Adrenal gland (tissue), 12 donors: Measurements from ENCODE around the gene SCN2A. TPM values are rescaled to one million over a fixed set of nuclear protein-coding genes. Genes with fewer than 3 reads are reported as not detected.

Experiments used
- DNase-seq, 7 donors: peaks; one replicate each; pipeline ENCODE4 v3.0.0-alpha.2; 2019 to 2020
- H3K27ac ChIP-seq, 5 donors: fragments of 200-600 bp; sonication (generic) in 4 of 5; 1 replicate in 3 of 5; 2 replicates in 2 of 5; pipeline versions ENCODE4 v1.5.1 to v1.8.0; 2016 to 2020; ENCODE audit warnings: mild to moderate bottlenecking in 1 of 5
- H3K27me3 ChIP-seq: fragments of 200-600 bp; 2 replicates; pipeline ENCODE4 v1.8.0; 2021
- H3K36me3 ChIP-seq, 2 donors: fragments of 200-600 bp; replicated peaks in 1 of 2; 1 replicate in 1 of 2; 2 replicates in 1 of 2; pipeline versions ENCODE4 v1.5.1 to v1.8.0; 2018 to 2022
- H3K4me1 ChIP-seq, 2 donors: fragments of 200-600 bp; replicated peaks in 1 of 2; 1 replicate in 1 of 2; 2 replicates in 1 of 2; pipeline versions ENCODE4 v1.5.1 to v1.8.0; 2018 to 2021
- H3K4me3 ChIP-seq, 4 donors: fragments of 200-600 bp; sonication (generic) in 3 of 4; one replicate each; pipeline ENCODE4 v1.5.1; 2016 to 2018
- H3K9me3 ChIP-seq, 3 donors: fragments of 200-600 bp; sonication (generic) in 1 of 3; replicated peaks in 1 of 3; 1 replicate in 2 of 3; 2 replicates in 1 of 3; pipeline versions ENCODE4 v1.5.1 to v1.8.0; 2016 to 2021
- POLR2A ChIP-seq, 2 donors: fragments of 450-650 bp; IDR thresholded peaks; one replicate each; pipeline ENCODE4 v1.6.1; 2017; ENCODE audit warnings: antibody characterized with exemption in 2 of 2, mild to moderate bottlenecking in 2 of 2, moderate library complexity in 1 of 2
- WGBS, 4 donors: extraction: QIAGEN DNeasy Blood & Tissue Kit in 2 of 4; methylation state at CpG; one replicate each; pipeline versions ENCODE4 v1.1.5 to v1.1.7; 2013 to 2017; 5-methylcytosine and 5-hydroxymethylcytosine counted together
- intact Hi-C, 2 donors: fragments of 100-400 bp; cut with DNase I; formaldehyde crosslinking; loops; one replicate each; pipeline versions ENCODE4 v1.14.1 to v1.15.0; 2022 to 2023
- polyA plus RNA-seq, 3 donors: library from polyadenylated mRNA; stranded (reverse); fragments of 200-250 nt in 2 of 3; fragments of 350-450 nt in 1 of 3; fragmentation: Illumina TruSeq in 1 of 3; extraction: RNeasy Lipid Tissue Mini Kit (QIAGEN cat#74804) in 1 of 3; gene quantifications; one replicate each; pipeline ENCODE4 v1.2.3, GENCODE V29; 2013 to 2014
- total RNA-seq, 9 donors: library from RNA; depleted of rRNA in 4 of 9; stranded (reverse); fragments of >200 nt in 4 of 9; fragments of 120-200 nt in 1 of 9; fragmentation: NEBNext Ultra II Directional in 1 of 9; extraction: Animal tissue kit (Norgen Biotek cat#: 25700) in 1 of 9; gene quantifications; one replicate each; pipeline versions ENCODE4 v1.1.0 to v1.2.4, GENCODE V29; 2013 to 2023
- TF ChIP-seq, protein P1 (sequence below), 6 experiments: fragments of 450-650 bp in 4 of 6; fragments of 200-600 bp in 2 of 6; sonication (generic) in 1 of 6; IDR thresholded peaks; 1 replicate in 5 of 6; 2 replicates in 1 of 6; pipeline versions ENCODE4 v1.5.1 to v1.8.0; 2016 to 2021; ENCODE audit warnings: antibody characterized with exemption in 6 of 6, mild to moderate bottlenecking in 2 of 6, moderate library complexity in 1 of 6
- donor health status: healthy with polysubstance abuse.
- donor health status: Bipolar disorder and iron deficiency.
- donor health status: DM: yes; HTN: yes; CAD: no.
- donor health status: DM: no; HTN: no; CAD: no.
- donor health status: DM: no; HTN: no; CAD: no.
- donor health status: DM: yes; HTN: yes; CAD: no.

Gene SCN2A
- total and polyA plus RNA-seq, 12 donors: 0.34 to 3.5 (median 1.1) TPM

GRCh38 chr2:165196411-165196810 lies 42.8 kb upstream of the SCN2A start:
- DNase-seq: no peak
- Histone ChIP-seq H3K9me3 (no peaks in the 10 kb centered on the region), H3K27me3 (peaks cover 6% of the 10 kb centered on the region), H3K36me3 (no peaks in the 10 kb centered on the region), H3K4me1 (no peaks in the 10 kb centered on the region), H3K4me3 (no peak overlapping the region), H3K27ac (no peak overlapping the region)
- intact Hi-C loops: no loop called here
- no peak for TF ChIP-seq POLR2A (IDR thresholded peaks at IDR 0.05)
- TF ChIP-seq, protein P1, sequence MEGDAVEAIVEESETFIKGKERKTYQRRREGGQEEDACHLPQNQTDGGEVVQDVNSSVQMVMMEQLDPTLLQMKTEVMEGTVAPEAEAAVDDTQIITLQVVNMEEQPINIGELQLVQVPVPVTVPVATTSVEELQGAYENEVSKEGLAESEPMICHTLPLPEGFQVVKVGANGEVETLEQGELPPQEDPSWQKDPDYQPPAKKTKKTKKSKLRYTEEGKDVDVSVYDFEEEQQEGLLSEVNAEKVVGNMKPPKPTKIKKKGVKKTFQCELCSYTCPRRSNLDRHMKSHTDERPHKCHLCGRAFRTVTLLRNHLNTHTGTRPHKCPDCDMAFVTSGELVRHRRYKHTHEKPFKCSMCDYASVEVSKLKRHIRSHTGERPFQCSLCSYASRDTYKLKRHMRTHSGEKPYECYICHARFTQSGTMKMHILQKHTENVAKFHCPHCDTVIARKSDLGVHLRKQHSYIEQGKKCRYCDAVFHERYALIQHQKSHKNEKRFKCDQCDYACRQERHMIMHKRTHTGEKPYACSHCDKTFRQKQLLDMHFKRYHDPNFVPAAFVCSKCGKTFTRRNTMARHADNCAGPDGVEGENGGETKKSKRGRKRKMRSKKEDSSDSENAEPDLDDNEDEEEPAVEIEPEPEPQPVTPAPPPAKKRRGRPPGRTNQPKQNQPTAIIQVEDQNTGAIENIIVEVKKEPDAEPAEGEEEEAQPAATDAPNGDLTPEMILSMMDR (IDR thresholded peaks at IDR 0.05): no peak
- WGBS, 4 donors: 54 to 69% (median 61%) methylated on average over 4 of the region's 4 CpGs

DNA sequence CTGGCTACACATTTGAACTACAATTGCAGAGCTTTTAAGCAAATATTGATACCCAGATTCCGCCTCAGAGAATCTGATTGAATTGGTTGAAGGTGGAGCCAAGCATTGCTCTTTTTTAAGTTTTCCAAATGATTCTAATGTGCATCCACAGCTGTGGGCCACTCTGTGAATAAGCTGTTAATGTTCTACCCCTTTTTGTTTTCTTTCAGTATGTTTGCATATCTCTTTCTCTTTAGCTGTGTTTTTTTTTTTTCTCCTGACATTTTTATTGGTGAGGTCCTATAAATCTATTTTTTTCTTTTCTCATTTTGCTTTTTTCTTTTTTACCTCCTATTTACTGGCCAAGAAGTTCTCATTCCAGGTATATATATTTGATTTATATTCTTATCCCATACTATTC lies 41.9 kb upstream of the SCN2A start:
- Histone ChIP-seq H3K36me3 (no peaks in the 10 kb centered on the region), H3K4me1 (no peaks in the 10 kb centered on the region), H3K27ac (no peak overlapping the region), H3K27me3 (peaks cover 6% of the 10 kb centered on the region), H3K4me3 (no peak overlapping the region), H3K9me3 (no peaks in the 10 kb centered on the region)
- intact Hi-C loops: no loop called here
- DNase-seq: no peak
- WGBS, 4 donors: 91 to 100% (median 97%) methylated on average over 1 of the region's 1 CpG
- no peak for TF ChIP-seq POLR2A (IDR thresholded peaks at IDR 0.05)
- TF ChIP-seq, protein P1 (IDR thresholded peaks at IDR 0.05): no peak

DNA sequence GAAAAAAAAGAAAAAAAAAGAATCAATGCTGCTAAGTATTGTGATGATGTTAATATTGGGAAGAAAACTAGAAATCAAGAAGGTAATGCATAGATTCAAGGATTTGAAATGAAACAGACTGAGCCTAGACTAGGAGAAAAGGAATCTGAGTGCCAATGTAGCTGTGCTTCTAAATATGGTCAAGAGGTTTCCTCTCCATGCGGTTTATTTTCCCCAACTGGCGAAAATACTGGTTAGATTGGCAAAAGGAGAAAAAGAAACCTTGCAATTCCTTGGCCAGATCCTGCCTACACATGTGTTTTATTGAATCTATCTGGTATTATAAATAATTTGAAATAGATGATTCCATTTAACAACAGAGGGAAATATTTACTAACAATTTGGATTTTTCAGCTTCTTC lies 41.0 kb upstream of the SCN2A start:
- no peaks in the 10 kb centered on the region for H3K4me1 ChIP-seq
- intact Hi-C loops: no loop called here
- no peak overlapping the region for H3K27ac ChIP-seq
- DNase-seq: no peak
- H3K36me3 ChIP-seq: no peaks in the 10 kb centered on the region
- H3K4me3 ChIP-seq: no peak overlapping the region
- 72 to 76% (median 75%) methylated on average over 2 of the region's 2 CpGs for WGBS, 4 donors
- H3K27me3 ChIP-seq: peaks cover 6% of the 10 kb centered on the region
- H3K9me3 ChIP-seq: no peaks in the 10 kb centered on the region
- no peak for TF ChIP-seq POLR2A (IDR thresholded peaks at IDR 0.05)
- TF ChIP-seq, protein P1 (IDR thresholded peaks at IDR 0.05): no peak

- H3K9me3 ChIP-seq: no peaks in the 10 kb centered on the region
- TF ChIP-seq, protein P1 (IDR thresholded peaks at IDR 0.05): no peak
- no peak for TF ChIP-seq POLR2A (IDR thresholded peaks at IDR 0.05)
- no peak for DNase-seq
- H3K4me3 ChIP-seq: no peak overlapping the region
- no peaks in the 10 kb centered on the region for H3K4me1 ChIP-seq
- H3K27ac ChIP-seq: no peak overlapping the region
- 69 to 87% (median 84%) methylated on average over 1 of the region's 1 CpG for WGBS, 4 donors
- H3K36me3 ChIP-seq: no peaks in the 10 kb centered on the region
- intact Hi-C loops: loop anchor here in 1 of 2 donors (5.0 kb wide), 1 partner anchor 185 kb away; no protein-coding TSS in a partner anchor
- peaks cover 6% of the 10 kb centered on the region for H3K27me3 ChIP-seq
These were observed 37.0 kb upstream of the SCN2A start for GRCh38 chr2:165202239-165202638.
